ENCODE data around the gene ACP1.

The ACP1 gene

GRCh38 chr2:264493-265468, at the start of gene ACP1:
ACP1 (plus strand) TSS chr2:264947; CDS start chr2:264965, 18 bp downstream.
- no peak for FAIRE-seq

- FAIRE-seq, result no peak
Measured at GRCh38 chr2:216068-216467, 48.7 kb upstream of the ACP1 start.

GRCh38 chr2:223451-223850, 41.3 kb upstream of the ACP1 start:
- no peak for FAIRE-seq

- FAIRE-seq, result no peak
Measured at GRCh38 chr2:223971-224760, 40.6 kb upstream of the ACP1 start.

- FAIRE-seq, result no peak
Measured at GRCh38 chr2:228115-228514, 36.6 kb upstream of the ACP1 start.

GRCh38 chr2:228518-229278, 36.0 kb upstream of the ACP1 start:
- no peak for FAIRE-seq

GRCh38 chr2:231521-232185, 33.1 kb upstream of the ACP1 start:
- peak; percentile 74 for FAIRE-seq

GRCh38 chr2:233030-233429, 31.7 kb upstream of the ACP1 start:
- FAIRE-seq, result no peak

- FAIRE-seq, result no peak
Measured at GRCh38 chr2:234421-234820, 30.3 kb upstream of the ACP1 start.

- no peak for FAIRE-seq
Measured at GRCh38 chr2:236993-237539, 27.7 kb upstream of the ACP1 start.

- FAIRE-seq, result no peak
Measured at GRCh38 chr2:237878-238277, 26.9 kb upstream of the ACP1 start.

GRCh38 chr2:238431-238830, 26.3 kb upstream of the ACP1 start:
- FAIRE-seq, result no peak

- FAIRE-seq, result no peak
Measured at GRCh38 chr2:238869-239268, 25.9 kb upstream of the ACP1 start.

GRCh38 chr2:244547-244946, 20.2 kb upstream of the ACP1 start:
- no peak for FAIRE-seq

GRCh38 chr2:246489-247144, 18.1 kb upstream of the ACP1 start:
- FAIRE-seq, result peak; percentile 13

GRCh38 chr2:248724-249123, 16.0 kb upstream of the ACP1 start:
- no peak for FAIRE-seq

- FAIRE-seq, result no peak
Measured at GRCh38 chr2:249538-250042, 15.2 kb upstream of the ACP1 start.

GRCh38 chr2:252001-252602, 12.6 kb upstream of the ACP1 start:
- no peak for FAIRE-seq

GRCh38 chr2:253202-253638, 11.5 kb upstream of the ACP1 start:
- FAIRE-seq, result no peak

GRCh38 chr2:254241-254640, 10.5 kb upstream of the ACP1 start:
- FAIRE-seq, result no peak

GRCh38 chr2:255195-255594, 9.6 kb upstream of the ACP1 start:
- no peak for FAIRE-seq

Measured in TTC549 (cell line).